CD14-positive monocyte (primary cell): Measurements from ENCODE around the gene OR11H6. TPM values are rescaled to one million over a fixed set of nuclear protein-coding genes. Genes with fewer than 3 reads are reported as not detected.
"Not testable (repeated sequence)": the region's sequence is repeated elsewhere in the genome, so short reads cannot be mapped to it uniquely, and the experiment has no call there.

Experiments
- DNase-seq, 3 donors: peaks; one replicate each; pipeline ENCODE4 v3.0.0-alpha.2; 2011 to 2022
- H2AFZ ChIP-seq: 2 replicates; pipeline ENCODE4 v1.6.0; 2012; ENCODE audit warnings: mild to moderate bottlenecking, low read depth, low read length, inconsistent platforms; ENCODE audit not compliant: insufficient read depth, poor library complexity, severe bottlenecking
- H3K27ac ChIP-seq, 2 donors: 1 replicate in 1 of 2; 2 replicates in 1 of 2; pipeline ENCODE4 v1.5.1; 2012 to 2013; ENCODE audit warnings: low read length in 2 of 2, control low read depth in 1 of 2, inconsistent platforms in 1 of 2, low read depth in 1 of 2, mild to moderate bottlenecking in 1 of 2
- H3K27me3 ChIP-seq, 2 donors: one replicate each; pipeline versions ENCODE4 v1.6.0 to v1.6.1; 2011 to 2013; ENCODE audit warnings: low read length in 2 of 2; ENCODE audit not compliant: control insufficient read depth in 2 of 2, insufficient read depth in 2 of 2
- H3K36me3 ChIP-seq, 2 donors: replicated peaks in 1 of 2; 1 replicate in 1 of 2; 2 replicates in 1 of 2; pipeline versions ENCODE4 v1.5.1 to v1.6.1; 2012 to 2013; ENCODE audit warnings: low read length in 2 of 2, control low read depth in 1 of 2, inconsistent platforms in 1 of 2, mild to moderate bottlenecking in 1 of 2; ENCODE audit not compliant: insufficient read depth in 2 of 2, control insufficient read depth in 1 of 2
- H3K4me1 ChIP-seq, 2 donors: 1 replicate in 1 of 2; 2 replicates in 1 of 2; pipeline versions ENCODE4 v1.5.1 to v1.6.1; 2012 to 2013; ENCODE audit warnings: low read length in 2 of 2, control low read depth in 1 of 2, inconsistent platforms in 1 of 2, mild to moderate bottlenecking in 1 of 2, moderate library complexity in 1 of 2; ENCODE audit not compliant: insufficient read depth in 2 of 2, control insufficient read depth in 1 of 2
- H3K4me2 ChIP-seq: replicated peaks from 2 replicates; pipeline ENCODE3; 2012; ENCODE audit warnings: low read length, moderate library complexity, mild to moderate bottlenecking; ENCODE audit not compliant: poor library complexity, severe bottlenecking; ENCODE audit errors: extremely low read depth
- H3K4me3 ChIP-seq, 3 experiments: fragments of 200-600 bp in 1 of 3; sonication (generic) in 1 of 3; replicated peaks in 1 of 3; 1 replicate in 2 of 3; 2 replicates in 1 of 3; pipeline ENCODE4 v1.5.1; 2011 to 2013; ENCODE audit warnings: low read length in 3 of 3, mild to moderate bottlenecking in 3 of 3, control low read depth in 2 of 3, low read depth in 2 of 3, inconsistent platforms in 1 of 3, moderate library complexity in 1 of 3
- H3K79me2 ChIP-seq: 2 replicates; pipeline ENCODE4 v1.6.0; 2012; ENCODE audit warnings: mild to moderate bottlenecking, control low read depth, inconsistent platforms, low read length, moderate library complexity; ENCODE audit not compliant: insufficient read depth
- H3K9ac ChIP-seq: 2 replicates; pipeline ENCODE4 v1.6.0; 2017; ENCODE audit warnings: low read length, mild to moderate bottlenecking; ENCODE audit not compliant: insufficient read depth, poor library complexity, severe bottlenecking
- H3K9me3 ChIP-seq, 2 donors: replicated peaks in 1 of 2; 1 replicate in 1 of 2; 2 replicates in 1 of 2; pipeline versions ENCODE4 v1.5.1 to v1.6.1; 2012 to 2013; ENCODE audit warnings: low read length in 2 of 2, control low read depth in 1 of 2; ENCODE audit not compliant: control insufficient read depth in 1 of 2, insufficient read depth in 1 of 2
- H4K20me1 ChIP-seq: 2 replicates; pipeline ENCODE4 v1.6.0; 2012; ENCODE audit warnings: mild to moderate bottlenecking, low read length, control low read depth, moderate library complexity; ENCODE audit not compliant: insufficient read depth
- H3K27ac Mint-ChIP-seq, 7 donors: one replicate each; pipeline ENCODE4 v1.8.0; 2020; ENCODE audit warnings: mild to moderate bottlenecking in 7 of 7, mixed read lengths in 7 of 7, moderate library complexity in 6 of 7, inconsistent platforms in 2 of 7
- H3K27me3 Mint-ChIP-seq, 3 donors: one replicate each; pipeline ENCODE4 v1.8.0; 2021 to 2022; ENCODE audit warnings: low read depth in 3 of 3, mild to moderate bottlenecking in 3 of 3, mixed read lengths in 3 of 3, moderate library complexity in 3 of 3, inconsistent platforms in 1 of 3
- H3K36me3 Mint-ChIP-seq, 2 donors: one replicate each; pipeline ENCODE4 v1.8.0; 2020; ENCODE audit warnings: mixed read lengths in 2 of 2, inconsistent platforms in 1 of 2, mild to moderate bottlenecking in 1 of 2
- H3K4me1 Mint-ChIP-seq: one replicate; pipeline ENCODE4 v1.8.0; 2020; ENCODE audit warnings: mild to moderate bottlenecking, mixed read lengths
- H3K4me3 Mint-ChIP-seq, 2 donors: one replicate each; pipeline ENCODE4 v1.8.0; 2020; ENCODE audit warnings: mild to moderate bottlenecking in 2 of 2, mixed read lengths in 2 of 2, moderate library complexity in 1 of 2
- H3K9me3 Mint-ChIP-seq, 7 donors: one replicate each; pipeline ENCODE4 v1.8.0; 2020 to 2022; ENCODE audit warnings: mixed read lengths in 7 of 7, mild to moderate bottlenecking in 6 of 7, moderate library complexity in 6 of 7, inconsistent platforms in 2 of 7
- WGBS: methylation state at CpG from one replicate; pipeline ENCODE4 v1.1.5; 2013; ENCODE audit warnings: missing lambda C conversion rate; ENCODE audit not compliant: insufficient coverage; 5-methylcytosine and 5-hydroxymethylcytosine counted together
- intact Hi-C, 2 donors: fragments of 100-400 bp; cut with micrococcal nuclease; formaldehyde crosslinking; loops; one replicate each; pipeline versions ENCODE4 v1.15.0 to v1.15.1; 2023
- polyA plus RNA-seq, 3 donors: library from polyadenylated mRNA; depleted of rRNA in 1 of 3; unstranded in 2 of 3; stranded (reverse) in 1 of 3; fragments of 300-500 nt in 2 of 3; fragments of >200 nt in 1 of 3; fragmentation: Illumina TruSeq in 2 of 3; gene quantifications; 1 replicate in 2 of 3; 2 replicates in 1 of 3; pipeline ENCODE4 v1.2.3, GENCODE V29; 2012 to 2021
- TF ChIP-seq, protein P1 (sequence below): fragments of 200-600 bp; IDR thresholded peaks from one replicate; pipeline ENCODE4 v1.8.0; 2022; ENCODE audit warnings: antibody characterized with exemption, mild to moderate bottlenecking

OR11H6 gene
- polyA plus RNA-seq, 3 donors = not detected

DNA sequence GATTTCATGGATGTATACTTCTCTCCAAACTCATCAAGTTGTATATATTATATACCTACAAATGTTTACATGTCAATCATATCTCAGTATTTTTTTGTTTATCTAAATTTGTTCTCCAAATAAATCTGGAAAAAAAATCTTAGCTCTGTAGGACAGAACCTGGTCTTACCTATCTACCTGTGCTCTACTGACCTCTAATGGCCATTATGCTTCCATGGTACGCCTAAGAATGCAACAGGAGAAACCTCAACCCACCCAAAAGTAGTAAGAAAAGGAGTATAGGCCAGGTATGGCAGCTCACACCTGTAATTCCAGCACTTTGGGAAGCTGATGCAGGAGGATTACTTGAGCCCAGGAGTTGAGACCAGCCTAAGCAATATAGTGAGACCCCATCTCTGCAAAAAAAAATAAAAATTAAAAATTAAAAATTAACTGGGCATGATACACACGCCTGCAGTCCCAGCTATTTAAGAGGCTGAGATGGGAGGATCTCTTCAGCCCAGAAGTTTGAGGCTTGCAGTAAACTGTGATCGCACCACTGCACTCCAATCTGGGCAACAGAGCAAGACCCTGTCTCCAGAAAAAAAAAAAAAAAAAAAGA, 24.2 kb downstream of the OR11H6 start:
- Histone ChIP-seq H4K20me1 (no peaks in the 10 kb centered on the region), H3K4me2 (no peak overlapping the region), H3K9ac (no peak overlapping the region), H3K4me3 (no peak overlapping the region), H3K27me3 (no peaks in the 10 kb centered on the region), H3K4me1 (no peaks in the 10 kb centered on the region), H3K27ac (no peak overlapping the region), H3K9me3 (no peaks in the 10 kb centered on the region), H2AFZ (no peak overlapping the region), H3K79me2 (no peaks in the 10 kb centered on the region), H3K36me3 (no peaks in the 10 kb centered on the region)
- Mint-ChIP-seq H3K36me3 (no peaks in the 10 kb centered on the region), H3K27ac (no peak overlapping the region), H3K9me3 (peaks cover 0 to 7% (median 5%) of the 10 kb centered on the region in 7 donors), H3K4me1 (no peaks in the 10 kb centered on the region), H3K4me3 (no peak overlapping the region), H3K27me3 (peaks cover 1 to 3% (median 2%) of the 10 kb centered on the region in 3 donors)
- TF ChIP-seq, protein P1, sequence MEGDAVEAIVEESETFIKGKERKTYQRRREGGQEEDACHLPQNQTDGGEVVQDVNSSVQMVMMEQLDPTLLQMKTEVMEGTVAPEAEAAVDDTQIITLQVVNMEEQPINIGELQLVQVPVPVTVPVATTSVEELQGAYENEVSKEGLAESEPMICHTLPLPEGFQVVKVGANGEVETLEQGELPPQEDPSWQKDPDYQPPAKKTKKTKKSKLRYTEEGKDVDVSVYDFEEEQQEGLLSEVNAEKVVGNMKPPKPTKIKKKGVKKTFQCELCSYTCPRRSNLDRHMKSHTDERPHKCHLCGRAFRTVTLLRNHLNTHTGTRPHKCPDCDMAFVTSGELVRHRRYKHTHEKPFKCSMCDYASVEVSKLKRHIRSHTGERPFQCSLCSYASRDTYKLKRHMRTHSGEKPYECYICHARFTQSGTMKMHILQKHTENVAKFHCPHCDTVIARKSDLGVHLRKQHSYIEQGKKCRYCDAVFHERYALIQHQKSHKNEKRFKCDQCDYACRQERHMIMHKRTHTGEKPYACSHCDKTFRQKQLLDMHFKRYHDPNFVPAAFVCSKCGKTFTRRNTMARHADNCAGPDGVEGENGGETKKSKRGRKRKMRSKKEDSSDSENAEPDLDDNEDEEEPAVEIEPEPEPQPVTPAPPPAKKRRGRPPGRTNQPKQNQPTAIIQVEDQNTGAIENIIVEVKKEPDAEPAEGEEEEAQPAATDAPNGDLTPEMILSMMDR = peak; percentile 13
- no CpG with 5 or more reads among the region's 3 CpGs for WGBS
- intact Hi-C loops = no loop called here
- no peak for DNase-seq

DNA sequence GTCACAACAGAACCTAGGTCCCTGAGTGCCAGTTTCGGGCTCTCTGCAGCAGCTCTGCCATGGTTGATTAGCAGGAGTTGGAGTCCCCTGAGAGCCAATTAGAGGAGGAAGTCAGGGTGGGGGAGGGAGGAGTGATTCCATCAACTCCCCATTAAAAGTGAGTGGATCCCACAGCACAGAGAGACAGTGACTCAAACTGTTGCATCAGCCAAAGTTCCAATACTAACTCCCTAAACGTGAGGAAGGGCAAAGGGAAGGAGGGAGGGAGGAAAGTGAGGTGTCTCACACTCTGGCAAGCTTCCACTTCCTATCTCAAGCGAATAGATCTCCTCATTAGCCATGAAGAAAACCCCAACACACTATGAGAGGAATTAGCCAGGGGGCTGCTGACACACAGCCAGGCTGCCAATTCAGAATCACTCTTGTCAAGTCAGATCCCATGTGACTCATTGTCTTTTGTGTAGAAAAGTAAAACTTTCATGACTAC, 39.2 kb downstream of the OR11H6 start:
- no peaks in the 10 kb centered on the region for H3K4me1 Mint-ChIP-seq
- DNase-seq = no peak
- peaks cover 1 to 2% (median 1%) of the 10 kb centered on the region in 3 donors for H3K27me3 Mint-ChIP-seq
- Histone ChIP-seq H3K4me1 (no peaks in the 10 kb centered on the region), H3K27ac (no peak overlapping the region), H3K36me3 (no peaks in the 10 kb centered on the region), H3K27me3 (no peaks in the 10 kb centered on the region), H3K9ac (no peak overlapping the region), H3K4me2 (no peak overlapping the region), H2AFZ (no peak overlapping the region), H4K20me1 (no peaks in the 10 kb centered on the region), H3K79me2 (no peaks in the 10 kb centered on the region), H3K9me3 (no peaks in the 10 kb centered on the region), H3K4me3 (no peak overlapping the region)
- TF ChIP-seq, protein P1 = no peak
- WGBS = no CpG with 5 or more reads among the region's 3 CpGs
- intact Hi-C loops = no loop called here
- H3K9me3 Mint-ChIP-seq = peaks cover 0 to 5% (median 1%) of the 10 kb centered on the region in 7 donors
- no peak overlapping the region for H3K4me3 Mint-ChIP-seq
- no peaks in the 10 kb centered on the region for H3K36me3 Mint-ChIP-seq
- no peak overlapping the region for H3K27ac Mint-ChIP-seq

DNA sequence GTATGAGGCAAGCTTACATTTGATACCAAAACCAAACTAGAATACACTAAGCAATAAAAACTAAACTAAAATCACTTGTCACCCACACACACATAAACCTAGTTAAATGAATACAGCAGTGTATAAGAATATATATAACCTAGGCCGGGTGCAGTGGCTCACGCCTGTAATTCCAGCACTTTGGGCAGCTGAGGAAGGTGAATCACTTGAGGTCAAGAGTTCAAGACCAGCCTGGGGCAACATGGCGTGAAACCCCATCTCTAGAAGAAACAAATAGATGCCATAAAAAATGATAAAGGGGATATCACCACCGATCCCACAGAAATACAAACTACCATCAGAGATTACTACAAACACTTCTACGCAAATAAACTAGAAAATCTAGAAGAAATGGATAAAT, 40.9 kb downstream of the OR11H6 start:
- H3K27me3 Mint-ChIP-seq, H3K36me3 ChIP-seq, H3K4me1 Mint-ChIP-seq, H3K27ac ChIP-seq, H3K4me2 ChIP-seq, intact Hi-C loops, H3K4me3 ChIP-seq, H3K4me3 Mint-ChIP-seq, H4K20me1 ChIP-seq, H3K4me1 ChIP-seq, H3K27me3 ChIP-seq, H3K9me3 ChIP-seq, H3K36me3 Mint-ChIP-seq, H3K27ac Mint-ChIP-seq, H3K9ac ChIP-seq, H3K79me2 ChIP-seq, DNase-seq, H2AFZ ChIP-seq, H3K9me3 Mint-ChIP-seq: not testable (repeated sequence)
- WGBS = 100% methylated on average over 3 of the region's 5 CpGs
